Measurements from ENCODE around the gene NCAM1.
"Not testable (repeated sequence)": the region's sequence is repeated elsewhere in the genome, so short reads cannot be mapped to it uniquely, and the experiment has no call there.

NCAM1 gene

GRCh38 chr11:113022262-113022661 lies 61.0 kb downstream of the NCAM1 start:
- no peak for DNase-seq (ENCODE audit: low spot score)

DNA sequence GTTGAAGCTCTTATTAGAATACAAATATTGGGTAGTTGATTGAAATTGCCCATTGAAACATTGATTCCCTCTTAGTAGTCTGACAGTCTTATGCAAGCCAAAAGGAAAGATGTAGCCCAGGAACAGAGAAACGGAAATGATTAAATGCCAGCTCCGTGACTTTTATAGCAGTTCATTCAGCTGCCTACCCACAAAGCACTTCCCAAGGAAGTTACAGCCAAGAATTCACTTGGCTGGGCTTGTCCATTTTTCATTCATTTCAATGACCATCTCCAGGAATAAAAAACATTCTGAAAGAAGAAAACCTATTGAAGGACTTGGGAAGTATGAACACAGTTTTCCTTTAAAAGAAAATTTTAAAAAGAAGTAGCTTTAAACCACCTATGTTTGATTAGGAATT lies 62.0 kb downstream of the NCAM1 start:
- DNase-seq (ENCODE audit: low spot score) = no peak

GRCh38 chr11:113023986-113024385 lies 62.8 kb downstream of the NCAM1 start:
- DNase-seq (ENCODE audit: low spot score) = no peak

DNA sequence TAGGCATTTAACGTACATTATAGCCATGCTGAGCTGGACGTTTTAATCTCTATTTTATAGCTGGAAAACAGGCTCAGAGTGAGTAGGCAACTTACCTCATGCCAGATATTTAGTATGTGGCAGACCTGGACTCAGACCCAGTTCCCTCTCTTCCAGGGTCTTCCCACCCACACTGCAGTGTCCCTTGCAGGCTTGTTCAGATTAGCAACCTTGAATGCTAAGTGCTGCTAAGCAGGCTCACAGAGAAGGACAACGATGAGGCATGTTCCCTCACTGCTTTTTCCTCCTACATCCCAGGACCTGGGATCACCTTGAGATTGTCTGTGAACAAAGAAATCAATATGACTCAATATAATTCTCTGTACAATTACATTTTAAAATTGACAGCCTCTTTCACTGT lies 65.6 kb downstream of the NCAM1 start:
- no peak for DNase-seq (ENCODE audit: low spot score)

- no peak for DNase-seq (ENCODE audit: low spot score)
Measured at GRCh38 chr11:113034576-113034975, 73.4 kb downstream of the NCAM1 start.

DNA sequence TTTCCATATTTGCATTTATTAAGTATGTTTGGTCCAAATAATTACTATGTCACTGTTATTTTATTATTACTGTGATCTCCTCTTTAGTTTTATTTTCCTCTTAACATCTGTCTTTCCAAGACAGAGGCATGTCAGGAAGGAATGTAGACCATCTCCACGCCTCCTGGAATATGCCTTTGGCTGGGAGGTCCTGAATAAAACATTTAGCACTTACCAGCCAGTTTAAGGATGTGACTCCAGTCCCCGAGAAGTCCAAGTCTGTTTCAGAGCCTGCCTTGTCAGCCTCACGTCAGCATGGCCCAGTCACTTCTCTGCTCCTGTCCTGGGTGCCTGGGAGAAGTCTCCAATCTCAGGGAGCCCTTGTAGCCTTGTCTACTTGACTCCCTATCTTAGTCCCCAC lies 74.5 kb downstream of the NCAM1 start:
- DNase-seq (ENCODE audit: low spot score) = no peak

DNA sequence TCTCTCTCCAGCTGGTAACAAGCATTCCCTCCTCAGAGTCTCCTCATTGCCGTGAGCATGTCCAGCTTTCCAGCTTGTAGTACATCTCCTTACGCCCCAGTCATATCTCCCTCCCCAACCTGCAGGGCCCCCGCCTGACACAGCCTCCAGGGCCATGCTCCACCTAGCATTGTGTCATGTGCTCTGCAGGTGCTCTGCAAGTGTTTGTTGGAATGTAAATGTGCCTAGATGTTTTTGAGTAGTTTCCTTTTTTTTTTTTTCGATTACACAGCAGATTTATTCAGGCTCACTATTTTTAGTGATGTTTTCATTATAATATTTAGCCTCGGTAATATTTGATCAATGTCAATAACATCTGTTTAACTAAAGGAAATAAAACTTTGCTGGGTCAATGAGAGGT lies 82.5 kb downstream of the NCAM1 start:
- DNase-seq (ENCODE audit: low spot score) = no peak

DNA sequence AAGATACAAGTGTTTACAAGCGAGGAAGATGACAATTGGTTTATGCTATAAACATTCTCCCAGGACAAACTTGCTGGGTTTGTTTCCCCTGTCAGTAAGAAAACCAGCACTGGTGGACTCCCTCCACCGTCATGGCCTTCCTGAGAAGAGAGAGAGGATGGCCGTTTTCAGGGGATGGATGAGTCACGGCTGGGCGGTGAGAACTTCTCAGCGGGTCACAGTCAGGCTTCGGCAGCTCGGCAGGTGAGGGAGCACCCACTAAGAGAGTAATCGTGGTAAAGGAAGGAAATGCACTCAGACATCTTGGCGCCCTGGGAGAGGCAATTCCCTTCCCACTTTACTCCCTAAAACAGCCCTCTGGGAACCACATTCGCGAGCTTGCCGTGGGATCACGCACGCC lies 83.9 kb downstream of the NCAM1 start:
- DNase-seq (ENCODE audit: low spot score) = no peak

DNA sequence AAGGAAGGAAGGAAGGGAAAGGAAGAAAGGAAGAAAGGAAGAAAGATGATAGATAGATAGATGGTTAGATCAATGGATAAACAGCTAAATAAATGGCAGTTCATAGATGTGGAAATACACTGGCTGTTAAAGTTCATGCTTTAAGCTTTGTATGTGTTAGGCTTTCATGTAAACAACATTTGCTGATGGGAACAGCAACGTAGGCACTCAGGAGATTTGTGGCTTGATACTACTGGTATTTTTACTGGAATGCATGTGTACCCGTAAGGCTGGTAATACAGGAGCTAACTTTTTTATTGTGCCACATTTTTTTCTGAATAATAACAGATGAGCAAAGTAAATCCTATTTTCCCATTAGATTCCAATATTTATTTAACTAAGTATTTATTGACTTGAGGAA lies 85.6 kb downstream of the NCAM1 start:
- no peak for DNase-seq (ENCODE audit: low spot score)

DNA sequence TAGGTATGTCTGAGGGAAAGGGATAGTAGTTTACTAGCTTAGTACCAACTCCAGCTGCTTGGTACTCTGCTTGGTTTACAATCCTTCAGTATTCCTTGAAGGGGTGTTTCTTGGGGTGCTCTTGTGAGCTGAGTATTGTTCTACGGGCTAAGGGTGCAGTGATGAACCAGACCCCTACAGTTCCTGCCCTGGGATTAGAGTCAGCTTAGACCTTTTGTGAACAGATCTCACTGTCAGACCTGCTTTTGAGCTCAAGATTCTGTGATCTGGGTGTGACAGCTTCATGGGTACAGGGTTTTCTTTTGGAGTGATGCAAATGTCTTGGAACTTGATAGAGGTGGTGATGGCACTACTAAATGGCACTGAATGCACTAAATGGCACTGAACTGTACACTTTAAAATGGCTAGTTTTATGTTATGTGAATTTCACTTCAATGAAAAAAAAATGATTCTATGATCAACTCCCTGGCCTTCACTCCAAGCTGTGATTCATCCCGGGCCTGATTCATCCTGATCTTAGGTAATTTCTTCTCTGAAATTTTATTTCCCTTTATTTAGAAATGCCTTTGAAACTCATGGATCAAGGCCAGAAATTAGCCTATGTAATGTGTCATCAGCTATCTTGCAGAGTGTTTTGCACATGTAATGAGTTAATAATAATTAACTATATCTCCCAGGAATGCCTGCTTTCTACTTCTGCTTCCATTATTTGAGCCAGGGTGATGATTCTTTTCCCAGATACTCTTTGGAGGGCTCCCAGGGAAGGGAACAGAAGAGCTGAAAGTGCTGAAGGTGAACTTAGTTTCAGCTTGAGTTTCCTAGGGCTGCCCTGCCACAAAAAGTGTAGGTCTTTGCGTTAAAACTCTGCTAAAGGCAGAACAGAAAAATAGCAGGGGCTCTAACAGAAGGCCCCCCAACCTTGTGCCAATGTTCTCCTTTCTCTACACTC lies 87.9 kb downstream of the NCAM1 start:
- DNase-seq (ENCODE audit: low spot score) = no peak

GRCh38 chr11:113053042-113053441 lies 91.8 kb downstream of the NCAM1 start:
- DNase-seq (ENCODE audit: low spot score) = not testable (repeated sequence)

DNA sequence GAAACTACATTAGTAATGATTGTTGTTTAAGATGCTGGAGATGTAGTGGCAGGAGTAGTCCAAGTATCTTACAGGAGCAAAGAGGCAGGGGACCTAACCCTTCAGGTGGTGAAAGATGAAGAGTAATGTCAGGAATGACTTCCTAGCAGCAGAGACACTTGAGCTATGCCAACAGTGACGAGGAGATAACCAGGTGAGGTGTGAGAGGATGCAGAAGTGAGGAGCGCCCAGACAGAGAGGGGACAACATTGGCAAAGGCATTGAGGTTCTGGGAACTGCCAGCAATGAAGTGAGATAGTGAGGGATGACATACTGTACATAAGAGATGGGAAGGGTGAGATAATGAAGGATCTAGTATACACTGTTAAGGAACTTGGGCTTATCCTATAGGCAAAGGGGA lies 95.8 kb downstream of the NCAM1 start:
- no peak for DNase-seq (ENCODE audit: low spot score)

- no peak for DNase-seq (ENCODE audit: low spot score)
Measured at GRCh38 chr11:113059548-113059947, 98.3 kb downstream of the NCAM1 start.

- no peak for DNase-seq (ENCODE audit: low spot score)
Measured at GRCh38 chr11:113065330-113065729, 104.1 kb downstream of the NCAM1 start.

GRCh38 chr11:113072237-113072858 lies 111.1 kb downstream of the NCAM1 start:
- no peak for DNase-seq (ENCODE audit: low spot score)

DNA sequence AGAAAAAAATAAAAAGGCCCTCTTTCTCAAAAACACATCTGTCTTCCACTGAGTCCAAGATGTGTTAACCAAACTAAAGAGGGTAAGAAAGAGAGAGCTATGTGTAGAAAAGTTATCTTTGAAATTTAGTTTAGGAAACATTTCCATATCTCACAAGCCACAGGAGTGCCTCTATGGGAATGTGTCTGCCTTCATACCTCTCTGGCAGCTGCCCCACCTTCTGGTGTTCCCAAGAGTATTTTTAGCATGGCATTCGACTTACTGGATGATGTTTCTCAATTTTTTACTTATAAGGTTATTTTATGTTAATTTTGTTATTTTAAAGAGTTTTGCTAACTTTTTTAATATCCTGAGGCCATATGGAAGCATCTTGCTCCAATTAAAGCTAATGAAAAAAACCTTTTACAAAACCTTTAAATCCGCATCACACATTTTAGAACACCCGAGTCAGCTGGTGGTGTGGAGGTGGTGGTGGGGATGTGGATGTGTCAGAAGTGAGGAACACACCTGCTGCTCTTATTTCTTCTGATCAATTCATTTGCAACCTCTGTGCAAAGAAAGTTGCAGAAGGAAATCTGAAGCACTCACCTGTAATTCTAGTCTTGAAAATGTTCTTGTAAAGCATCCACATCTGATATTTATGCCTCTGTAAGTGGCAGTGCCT lies 112.2 kb downstream of the NCAM1 start:
- no peak for DNase-seq (ENCODE audit: low spot score)

DNA sequence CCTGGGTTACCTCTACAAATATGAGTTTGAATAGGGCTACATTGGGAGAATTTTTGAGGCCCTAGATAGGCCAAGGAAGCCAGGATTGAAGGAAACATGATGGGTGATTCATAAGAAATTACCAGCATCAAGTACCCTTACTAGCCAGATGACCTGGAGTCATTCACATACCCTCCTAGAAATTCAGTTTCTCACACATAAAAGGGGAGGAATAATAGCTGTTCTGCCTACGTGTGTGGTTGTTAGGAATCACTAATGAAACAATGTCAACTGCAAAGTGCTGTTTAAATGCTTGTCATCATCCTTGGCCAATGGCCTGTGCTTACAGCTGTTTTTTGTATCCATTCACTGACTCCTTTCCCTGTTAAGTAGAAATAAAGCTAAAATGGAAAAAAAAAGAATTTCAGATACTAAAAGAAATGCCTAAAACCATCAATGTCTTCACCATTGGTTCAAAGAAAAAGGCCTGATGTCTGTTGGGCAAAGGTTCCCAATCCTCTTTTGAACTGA lies 114.4 kb downstream of the NCAM1 start:
- DNase-seq (ENCODE audit: low spot score) = no peak

DNA sequence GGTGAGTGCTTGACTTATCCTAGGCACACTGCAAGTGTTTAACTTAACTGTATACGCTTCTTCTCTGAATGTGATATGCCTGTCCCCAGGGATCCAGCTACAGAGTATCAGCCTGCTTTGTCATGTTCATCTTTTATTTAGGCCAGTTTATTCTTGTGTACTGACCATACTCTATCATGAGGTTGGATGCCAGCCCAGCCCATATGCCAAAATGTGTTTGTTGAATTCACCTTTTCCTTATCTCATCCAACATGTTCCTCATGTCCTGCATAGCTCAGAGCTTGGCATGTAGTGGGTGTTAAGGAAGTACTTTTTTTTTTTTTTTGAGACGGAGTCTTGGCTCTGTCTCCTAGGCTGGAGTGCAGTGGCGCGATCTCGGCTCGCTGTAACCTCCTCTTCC lies 116.2 kb downstream of the NCAM1 start:
- no peak for DNase-seq (ENCODE audit: low spot score)

GRCh38 chr11:113082341-113082955 lies 121.2 kb downstream of the NCAM1 start:
- DNase-seq (ENCODE audit: low spot score) = no peak

GRCh38 chr11:113083571-113083970 lies 122.4 kb downstream of the NCAM1 start:
- DNase-seq (ENCODE audit: low spot score) = no peak

- DNase-seq (ENCODE audit: low spot score) = no peak
Measured at GRCh38 chr11:113084297-113084696, 123.1 kb downstream of the NCAM1 start.

DNA sequence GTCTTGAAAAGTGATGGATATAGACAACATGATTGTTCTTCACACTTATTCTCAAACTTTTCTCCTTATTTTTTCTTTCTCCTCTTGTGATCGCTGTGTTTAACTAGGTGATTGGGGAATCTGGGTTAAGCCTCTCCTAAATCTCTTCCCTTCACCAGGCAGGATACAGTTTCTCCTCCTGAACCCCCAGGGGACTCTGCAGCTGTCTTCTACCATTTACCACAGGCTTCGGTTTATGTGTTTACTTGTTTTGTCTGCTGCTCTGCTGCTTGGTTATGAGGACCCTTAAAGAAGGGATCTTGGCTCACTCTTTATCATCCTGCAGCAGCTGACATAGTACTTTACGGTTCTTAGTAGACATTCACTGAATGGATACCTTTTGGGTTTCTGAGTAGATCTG lies 124.2 kb downstream of the NCAM1 start:
- no peak for DNase-seq (ENCODE audit: low spot score)
